ENCODE measurements around the gene GOSR2.
"Not testable (repeated sequence)": the region's sequence is repeated elsewhere in the genome, so short reads cannot be mapped to it uniquely, and the experiment has no call there.

Gene GOSR2

GRCh38 chr17:46953191-46953590, 30.2 kb downstream of the GOSR2 start:
- in situ Hi-C loops (cut with HindIII; ENCODE audit: low sequenced_read_pairs), result not testable (repeated sequence)

DNA sequence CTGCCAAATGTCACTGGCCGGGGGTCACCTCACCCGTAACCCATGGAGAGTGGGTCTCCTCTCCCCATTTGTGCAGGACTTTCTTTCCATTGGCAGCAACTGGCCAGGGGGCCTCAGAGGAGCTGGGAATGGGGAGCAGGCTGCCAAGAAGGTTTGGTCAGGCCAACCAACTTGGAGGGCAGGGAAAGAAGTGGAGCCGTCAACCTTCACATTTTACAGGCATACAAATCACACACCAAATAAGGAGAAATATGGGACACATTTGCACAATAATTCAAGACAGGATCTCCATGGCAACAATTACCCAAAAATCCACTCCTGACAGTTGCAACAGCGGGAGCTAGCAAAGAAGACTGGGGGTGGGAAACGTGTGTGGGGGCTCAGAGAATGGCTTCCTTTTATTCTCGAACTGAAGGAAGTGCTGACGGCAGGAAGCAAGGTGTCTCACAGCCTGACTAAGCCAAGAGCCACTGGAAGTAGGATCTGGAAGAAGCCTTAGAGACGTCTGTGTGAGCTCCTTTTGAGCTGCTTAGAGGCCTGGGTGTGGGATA, 35.2 kb downstream of the GOSR2 start:
- in situ Hi-C loops (cut with HindIII; ENCODE audit: low sequenced_read_pairs), result no loop called here

GRCh38 chr17:46960152-46960551, 37.2 kb downstream of the GOSR2 start:
- in situ Hi-C loops (cut with HindIII; ENCODE audit: low sequenced_read_pairs), result no loop called here

GRCh38 chr17:46962374-46962790, 39.4 kb downstream of the GOSR2 start:
- in situ Hi-C loops (cut with HindIII; ENCODE audit: low sequenced_read_pairs), result no loop called here

DNA sequence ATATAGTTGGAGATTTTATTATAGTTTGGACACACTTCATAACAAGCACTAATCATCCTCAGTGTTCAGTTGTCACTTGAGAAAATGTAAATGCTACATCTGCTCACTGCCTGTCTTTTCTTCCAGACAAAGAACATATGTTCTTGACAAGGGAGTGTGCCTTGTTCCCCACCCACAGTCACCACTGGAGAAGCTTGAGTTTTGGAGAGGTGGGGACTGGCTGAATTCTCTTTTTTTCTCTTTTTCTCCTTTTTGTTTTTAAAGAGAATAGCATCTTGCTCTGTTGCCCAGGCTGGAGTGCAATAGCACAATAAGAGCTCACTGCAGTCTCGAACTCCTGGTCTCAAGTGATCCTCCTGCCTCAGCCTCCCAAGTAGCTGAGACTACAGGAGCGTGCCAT, 40.6 kb downstream of the GOSR2 start:
- in situ Hi-C loops (cut with HindIII; ENCODE audit: low sequenced_read_pairs), result no loop called here

GRCh38 chr17:46964315-46965265, 41.6 kb downstream of the GOSR2 start:
- in situ Hi-C loops (cut with HindIII; ENCODE audit: low sequenced_read_pairs), result no loop called here

DNA sequence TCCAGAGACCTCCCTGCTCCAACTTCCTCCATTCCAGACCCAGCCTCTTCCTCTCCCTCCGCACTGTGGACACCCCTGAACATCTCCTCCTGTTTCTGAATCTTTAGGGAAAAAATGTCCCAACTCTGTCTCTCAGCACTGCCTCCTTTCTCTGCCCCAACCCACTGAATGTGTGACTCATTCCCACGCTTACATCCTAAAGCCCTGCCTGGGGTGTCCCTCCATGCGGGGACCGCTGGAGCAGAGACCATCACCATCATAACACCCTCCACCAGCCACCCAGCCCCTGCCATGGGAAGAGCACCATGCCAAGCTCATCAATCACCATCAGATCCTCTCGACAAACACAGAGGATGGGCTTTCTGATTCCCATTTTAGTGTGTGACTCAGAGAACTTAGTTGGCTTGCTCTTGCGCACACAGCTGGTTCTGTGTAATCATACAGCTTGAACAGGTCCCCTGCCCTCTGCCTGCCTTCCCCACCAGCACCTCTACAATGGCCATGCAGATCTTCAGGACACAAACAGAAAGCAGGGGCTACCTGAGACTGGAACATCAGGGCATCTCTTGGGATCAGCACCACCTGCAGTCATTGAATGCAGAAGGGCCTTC, 45.4 kb downstream of the GOSR2 start:
- in situ Hi-C loops (cut with HindIII; ENCODE audit: low sequenced_read_pairs), result no loop called here

DNA sequence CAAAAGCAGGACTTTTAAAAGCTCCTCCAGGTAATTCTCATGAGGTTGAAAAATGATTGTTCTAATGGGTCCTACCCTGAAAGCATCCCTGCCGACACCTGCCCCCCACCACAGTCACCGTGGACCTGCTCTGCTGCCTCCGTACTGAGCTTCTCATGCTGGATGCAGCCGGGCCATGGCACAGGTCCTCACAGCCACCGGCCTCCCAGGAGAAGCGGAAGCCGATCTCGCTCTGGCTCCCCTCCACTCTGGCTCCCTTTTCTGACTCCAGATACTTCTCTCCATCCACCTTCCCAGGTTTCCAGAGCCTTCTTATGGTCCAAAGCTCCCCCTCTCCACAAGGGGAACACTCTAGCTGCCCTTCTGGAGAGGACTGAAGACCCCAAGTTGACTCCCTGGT, 45.9 kb downstream of the GOSR2 start:
- in situ Hi-C loops (cut with HindIII; ENCODE audit: low sequenced_read_pairs), result no loop called here

DNA sequence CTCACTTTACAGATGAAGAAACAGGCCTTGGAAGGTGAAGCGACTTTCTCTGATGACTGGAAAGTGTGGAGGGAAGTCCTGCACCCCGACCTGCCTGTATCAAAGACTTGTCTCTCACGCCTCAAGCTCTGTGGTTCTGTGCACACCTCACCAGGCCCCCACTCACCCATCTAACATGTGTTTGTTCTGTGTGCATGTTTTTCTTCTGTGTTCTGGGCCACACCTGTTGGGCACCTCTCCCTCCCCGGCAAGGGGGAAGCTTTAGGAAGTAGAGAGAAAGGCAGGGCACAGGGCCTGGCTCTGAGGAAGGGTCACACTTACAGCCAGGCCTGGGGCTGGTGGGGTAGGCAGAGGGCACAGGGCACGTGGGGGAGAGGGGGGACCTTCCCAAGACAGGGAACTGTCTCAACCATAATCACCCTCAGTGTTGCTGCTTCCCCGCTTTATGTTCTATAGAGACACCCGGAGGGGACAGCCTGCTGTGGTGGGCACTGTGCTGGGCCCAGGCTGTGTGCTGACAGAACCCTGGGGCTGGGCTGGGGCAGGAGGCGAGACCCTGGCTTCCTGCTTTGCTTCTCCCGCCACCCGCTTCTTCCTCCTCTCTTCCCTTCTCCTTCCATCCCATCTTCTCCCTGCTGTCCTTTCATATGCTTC, 48.8 kb downstream of the GOSR2 start:
- in situ Hi-C loops (cut with HindIII; ENCODE audit: low sequenced_read_pairs), result no loop called here

DNA sequence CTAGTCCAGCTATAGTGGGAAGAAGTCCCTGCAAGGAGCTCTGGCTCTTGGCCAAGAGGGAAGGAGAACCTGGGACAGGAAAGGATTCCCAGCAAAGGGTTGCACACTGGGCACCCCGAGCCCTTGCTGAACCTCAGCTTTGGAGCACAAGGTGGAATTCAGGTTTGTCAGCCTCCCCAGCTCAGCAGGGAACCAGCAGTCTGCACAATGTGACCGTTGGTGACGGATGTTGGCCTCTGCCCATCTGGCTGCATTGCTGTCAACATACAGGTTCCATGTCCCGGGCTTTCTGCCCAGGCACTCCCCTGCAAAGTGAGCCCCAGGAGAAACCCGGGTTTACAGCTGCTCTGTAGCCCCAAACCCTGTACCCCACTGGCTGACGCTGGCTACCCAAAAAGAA, 49.4 kb downstream of the GOSR2 start:
- in situ Hi-C loops (cut with HindIII; ENCODE audit: low sequenced_read_pairs), result no loop called here

DNA sequence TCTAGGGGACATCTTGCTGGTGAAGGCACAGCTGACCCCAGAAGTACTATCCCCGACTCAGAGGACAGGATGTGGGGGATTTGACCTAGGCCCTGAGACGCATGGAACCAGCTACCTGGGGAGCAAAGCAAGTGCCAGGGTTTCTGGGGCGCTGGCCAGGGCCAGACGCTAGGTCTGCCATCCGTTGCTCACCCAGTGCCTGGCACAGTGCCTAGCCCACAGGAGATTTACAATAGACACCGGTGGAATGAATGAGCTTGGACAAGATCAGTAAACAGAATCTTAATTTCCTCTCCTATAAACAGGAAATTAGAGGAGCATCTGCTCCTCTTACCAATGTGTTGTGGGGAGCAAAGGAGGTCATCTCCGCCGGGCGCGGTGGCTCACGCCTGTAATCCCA, 51.1 kb downstream of the GOSR2 start:
- in situ Hi-C loops (cut with HindIII; ENCODE audit: low sequenced_read_pairs), result no loop called here

DNA sequence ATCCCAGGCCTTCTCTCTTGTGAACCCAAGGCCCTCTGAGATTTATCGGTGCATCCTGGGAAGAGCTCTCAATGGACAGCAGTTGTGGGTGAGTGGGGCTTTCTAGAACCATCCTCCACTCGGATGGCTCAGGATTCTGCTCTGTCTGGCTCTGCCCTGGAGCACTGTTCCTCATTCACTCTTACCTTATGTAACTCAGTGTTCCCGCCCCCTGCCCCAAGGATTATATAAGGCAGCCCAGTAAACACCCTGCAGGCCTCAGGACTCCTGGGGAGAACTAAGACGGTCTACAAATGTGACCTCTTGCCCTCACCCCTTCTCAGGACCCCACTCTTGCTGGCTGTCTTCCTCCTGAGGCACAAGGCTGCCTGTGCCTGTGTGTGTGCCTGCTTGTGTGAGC, 52.3 kb downstream of the GOSR2 start:
- in situ Hi-C loops (cut with HindIII; ENCODE audit: low sequenced_read_pairs), result no loop called here

DNA sequence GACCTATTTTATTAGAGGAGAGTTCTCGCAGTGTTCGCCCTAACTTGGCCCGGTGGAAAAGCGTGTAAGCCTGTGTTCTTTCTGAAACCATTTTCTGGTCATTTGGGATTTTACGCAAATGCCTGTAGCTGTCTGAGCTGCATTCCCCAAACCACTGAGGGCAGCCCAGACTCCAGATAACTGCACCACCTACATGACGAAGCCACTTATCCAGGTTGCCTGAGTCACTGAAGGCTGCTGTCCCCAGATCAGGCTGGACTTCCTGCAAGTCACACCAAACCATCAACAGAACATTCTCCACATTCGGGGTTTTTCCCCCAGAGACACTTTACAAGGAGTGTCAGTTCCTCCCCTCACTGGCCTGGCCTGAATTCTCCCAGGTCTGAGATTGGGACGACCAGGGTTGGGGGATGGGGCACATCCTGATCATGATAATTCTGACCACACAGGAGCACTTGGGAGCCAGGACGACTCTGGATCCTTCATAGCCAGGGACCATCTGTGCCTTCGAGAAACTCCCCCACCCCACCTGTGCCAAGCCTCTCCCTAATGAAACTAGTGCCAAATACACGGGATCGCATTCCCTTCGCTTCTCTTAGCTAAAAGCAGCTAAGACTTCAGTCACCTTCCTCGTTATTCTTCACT, 53.8 kb downstream of the GOSR2 start:
- in situ Hi-C loops (cut with HindIII; ENCODE audit: low sequenced_read_pairs), result no loop called here

DNA sequence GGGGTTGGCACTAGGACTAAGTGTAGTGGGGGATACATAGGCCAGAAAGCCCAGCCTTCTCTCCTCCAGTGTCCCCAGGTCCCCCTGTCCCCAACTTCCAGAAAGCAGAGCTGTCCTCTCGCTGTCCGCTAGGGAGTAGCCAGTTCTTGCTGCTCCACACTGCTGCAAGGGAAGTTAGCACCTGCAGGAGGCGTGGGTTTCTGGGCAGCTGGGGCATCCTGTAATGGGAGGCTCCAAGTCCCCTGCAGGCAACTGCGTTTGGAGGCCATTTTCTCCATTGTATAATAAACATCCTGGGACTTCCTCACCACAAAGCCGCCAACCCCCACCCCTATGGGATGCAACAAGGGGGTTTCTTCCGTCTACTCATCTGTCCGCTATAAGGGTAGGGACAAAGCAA, 54.4 kb downstream of the GOSR2 start:
- in situ Hi-C loops (cut with HindIII; ENCODE audit: low sequenced_read_pairs), result no loop called here

DNA sequence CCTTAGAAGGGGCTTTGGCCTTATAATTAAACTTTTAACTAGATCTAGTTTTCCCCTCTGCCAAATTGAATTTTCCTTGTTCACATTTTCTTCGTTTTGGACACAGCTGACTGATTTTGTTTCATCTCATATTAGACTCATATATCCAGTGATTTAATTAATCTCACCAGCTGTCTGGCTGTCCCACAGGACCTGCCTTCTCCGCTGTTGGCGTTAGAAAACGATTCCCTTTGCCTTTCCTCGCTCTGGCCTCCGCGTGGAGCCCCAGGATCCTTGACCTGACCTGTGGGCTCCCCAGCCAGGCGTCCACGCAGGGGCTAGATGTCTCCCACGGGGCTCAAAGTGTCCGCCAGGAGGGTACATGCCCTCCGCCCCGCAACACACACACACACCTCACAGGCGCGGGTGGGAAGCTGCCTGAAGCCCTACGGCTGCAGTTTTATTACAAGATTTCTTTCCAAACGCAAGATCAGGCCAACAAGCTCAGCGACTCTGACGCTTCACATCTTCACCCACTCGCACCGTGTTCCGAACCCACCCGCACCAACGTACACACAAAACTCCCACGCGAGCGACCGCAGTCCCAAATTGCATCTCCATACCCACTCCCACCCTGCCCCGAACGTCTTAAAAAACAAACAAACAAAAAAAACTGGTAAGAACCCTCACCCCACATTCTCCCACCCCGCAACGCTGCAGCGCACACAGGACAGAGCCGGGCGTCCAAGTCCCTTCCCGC, 55.0 kb downstream of the GOSR2 start:
- in situ Hi-C loops (cut with HindIII; ENCODE audit: low sequenced_read_pairs), result no loop called here

GRCh38 chr17:46978489-46979146, 55.7 kb downstream of the GOSR2 start:
- in situ Hi-C loops (cut with HindIII; ENCODE audit: low sequenced_read_pairs), result no loop called here

DNA sequence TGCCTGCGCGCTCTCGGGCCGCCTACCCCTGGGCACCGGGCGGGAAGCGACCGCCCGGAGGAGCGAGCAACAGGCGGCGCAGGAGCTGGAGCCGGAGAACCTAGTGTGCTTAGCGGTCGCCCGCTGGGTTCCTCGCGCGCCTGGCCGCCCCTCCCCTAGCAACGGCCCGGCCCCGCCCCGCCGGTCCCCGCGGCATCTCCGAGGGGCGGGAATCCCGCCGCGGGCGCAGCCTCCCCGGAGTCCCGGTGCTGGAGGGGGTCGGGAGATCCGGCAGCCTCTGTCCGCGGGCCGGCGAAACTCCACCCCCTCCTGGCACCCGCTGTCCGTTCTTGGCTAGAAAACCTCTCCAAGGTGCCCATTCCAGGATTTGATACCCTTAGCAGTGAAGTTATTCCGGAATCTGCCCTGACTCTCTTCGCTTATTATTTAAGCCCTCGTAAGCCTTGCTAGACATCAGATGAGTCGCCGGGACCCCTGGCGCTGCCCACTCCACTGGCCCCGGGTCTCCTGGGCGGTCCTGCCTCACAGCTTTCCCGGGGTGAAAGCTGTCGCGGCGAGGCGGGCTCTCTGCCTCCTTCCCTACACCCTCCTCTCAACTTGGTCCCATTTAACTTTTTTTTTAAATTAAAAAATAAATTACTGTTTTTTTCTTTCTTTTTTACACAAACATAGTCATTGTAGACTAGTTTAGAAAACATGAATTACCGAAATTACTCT, 56.3 kb downstream of the GOSR2 start, which contains the start of gene RPRML:
RPRML (minus strand) TSS at position 107 of the 717 bp plus-strand sequence. CDS start 246 bp downstream, outside the sequence.
- in situ Hi-C loops (cut with HindIII; ENCODE audit: low sequenced_read_pairs), result no loop called here

DNA sequence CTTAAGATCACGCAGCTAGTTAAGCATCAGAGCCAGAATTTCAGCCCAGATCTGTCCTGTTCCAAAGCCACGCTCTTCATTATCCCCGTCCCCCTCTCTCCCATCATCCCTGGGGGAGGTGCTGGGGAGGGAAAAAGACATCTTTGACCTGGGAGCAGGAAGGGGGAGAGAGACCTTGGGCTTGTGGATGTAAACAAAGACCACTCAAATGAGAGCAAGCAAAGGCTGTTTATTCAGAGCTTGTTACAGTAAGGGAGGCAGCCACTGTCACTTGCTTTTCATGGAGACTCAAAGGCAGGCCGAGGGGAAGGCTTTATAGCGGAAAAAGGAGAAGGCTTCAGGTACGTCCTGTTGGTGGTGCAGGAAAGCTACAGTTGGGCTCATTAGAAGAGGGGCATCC, 59.6 kb downstream of the GOSR2 start:
- in situ Hi-C loops (cut with HindIII; ENCODE audit: low sequenced_read_pairs), result no loop called here

DNA sequence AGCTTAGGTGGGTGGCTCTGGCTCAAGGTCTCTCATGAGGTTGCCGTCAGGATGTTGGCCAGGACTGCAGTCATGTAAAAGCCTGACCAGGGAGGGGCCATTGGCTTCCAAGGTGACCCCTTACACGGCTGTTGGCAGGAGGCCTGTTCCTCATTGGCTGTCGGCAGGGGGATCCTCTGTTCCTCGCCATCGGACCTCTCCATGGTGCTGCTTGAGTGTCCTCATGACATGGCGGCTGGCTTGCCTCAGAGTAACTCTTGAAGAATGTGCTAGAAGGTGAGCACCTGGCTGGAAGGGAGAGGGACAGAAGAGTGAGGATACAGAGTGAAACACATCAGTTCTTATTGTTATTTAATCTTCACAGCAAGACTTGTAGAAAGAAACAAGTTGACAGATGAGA, 60.8 kb downstream of the GOSR2 start:
- in situ Hi-C loops (cut with HindIII; ENCODE audit: low sequenced_read_pairs), result no loop called here
